ENCODE results near the gene METTL15.
"Not testable (repeated sequence)": the region's sequence is repeated elsewhere in the genome, so short reads cannot be mapped to it uniquely, and the experiment has no call there.

The METTL15 gene

GRCh38 chr11:28259177-28259843 is 151.1 kb downstream of the METTL15 start:
- no peak for DNase-seq
- intact Hi-C loops (cut with DNase I): no loop called here

GRCh38 chr11:28268925-28269324 is 160.7 kb downstream of the METTL15 start:
- no peak for DNase-seq
- intact Hi-C loops (cut with DNase I): no loop called here

- intact Hi-C loops (cut with DNase I): no loop called here
- no peak for DNase-seq
Observed at GRCh38 chr11:28269586-28269985, 161.4 kb downstream of the METTL15 start.

- intact Hi-C loops (cut with DNase I); DNase-seq: not testable (repeated sequence)
Observed at GRCh38 chr11:28272247-28272646, 164.1 kb downstream of the METTL15 start.

GRCh38 chr11:28274216-28274615 is 166.0 kb downstream of the METTL15 start:
- no peak for DNase-seq
- intact Hi-C loops (cut with DNase I): no loop called here

- no peak for DNase-seq
Observed at GRCh38 chr11:28284196-28284595, 176.0 kb downstream of the METTL15 start.

GRCh38 chr11:28289444-28289843 is 181.3 kb downstream of the METTL15 start:
- intact Hi-C loops (cut with DNase I): no loop called here
- no peak for DNase-seq

More at GRCh38 chr11:28284196-28284595, 176.0 kb downstream of the METTL15 start:
- intact Hi-C loops (cut with DNase I): no loop called here

GRCh38 chr11:28290995-28291394 is 182.8 kb downstream of the METTL15 start:
- DNase-seq; intact Hi-C loops (cut with DNase I): not testable (repeated sequence)

- DNase-seq: no peak
- intact Hi-C loops (cut with DNase I): no loop called here
Observed at GRCh38 chr11:28296426-28296825, 188.2 kb downstream of the METTL15 start.

GRCh38 chr11:28298209-28298608 is 190.0 kb downstream of the METTL15 start:
- intact Hi-C loops (cut with DNase I): no loop called here
- DNase-seq: no peak

GRCh38 chr11:28303477-28304191 is 195.4 kb downstream of the METTL15 start:
- intact Hi-C loops (cut with DNase I): no loop called here
- no peak for DNase-seq

GRCh38 chr11:28315440-28315839 is 207.3 kb downstream of the METTL15 start:
- intact Hi-C loops (cut with DNase I): no loop called here
- no peak for DNase-seq

- no peak for DNase-seq
- intact Hi-C loops (cut with DNase I): no loop called here
Observed at GRCh38 chr11:28318871-28319270, 210.7 kb downstream of the METTL15 start.

GRCh38 chr11:28323621-28324020 is 215.4 kb downstream of the METTL15 start:
- intact Hi-C loops (cut with DNase I): no loop called here
- DNase-seq: no peak

GRCh38 chr11:28332393-28332792 is 224.2 kb downstream of the METTL15 start:
- DNase-seq; intact Hi-C loops (cut with DNase I): not testable (repeated sequence)

- DNase-seq: no peak
- intact Hi-C loops (cut with DNase I): no loop called here
Observed at GRCh38 chr11:28337701-28338100, 229.5 kb downstream of the METTL15 start.

GRCh38 chr11:28338371-28338770 is 230.2 kb downstream of the METTL15 start:
- intact Hi-C loops (cut with DNase I): no loop called here
- no peak for DNase-seq

- no peak for DNase-seq
- intact Hi-C loops (cut with DNase I): no loop called here
Observed at GRCh38 chr11:28339488-28339887, 231.3 kb downstream of the METTL15 start.

GRCh38 chr11:28342716-28343115 is 234.5 kb downstream of the METTL15 start:
- intact Hi-C loops (cut with DNase I): no loop called here
- no peak for DNase-seq

- no peak for DNase-seq
- intact Hi-C loops (cut with DNase I): no loop called here
Observed at GRCh38 chr11:28343304-28344233, 235.4 kb downstream of the METTL15 start.
